Activated T-cell treated with anti-CD3 and anti-CD28 coated beads, Interleukin-2, amount 50 U/mL, for 72 hours (primary cell): Measurements from ENCODE around the gene ATXN10. TPM values are rescaled to one million over a fixed set of nuclear protein-coding genes. Genes with fewer than 3 reads are reported as not detected.

Source experiments
- ATAC-seq, 2 donors: fragments of 150-1000 bp; cut with Tn5 transposase; replicated peaks in 1 of 2; 2 replicates each; pipeline ENCODE4 v1.10.0; 2021; ENCODE audit warnings: moderate library complexity in 2 of 2, mild to moderate bottlenecking in 1 of 2
- DNase-seq, 2 donors: peaks; one replicate each; pipeline ENCODE4 v3.0.0; 2021 to 2022; ENCODE audit warnings: mixed read lengths in 1 of 2
- H3K27ac Mint-ChIP-seq: one replicate; pipeline ENCODE4 v1.8.0; 2022; ENCODE audit warnings: mild to moderate bottlenecking, moderate library complexity, mixed read lengths
- H3K27me3 Mint-ChIP-seq: one replicate; pipeline ENCODE4 v1.8.0; 2022; ENCODE audit warnings: low read depth, mixed read lengths
- H3K36me3 Mint-ChIP-seq, 2 donors: one replicate each; pipeline ENCODE4 v1.8.0; 2022; ENCODE audit warnings: mixed read lengths in 2 of 2, mild to moderate bottlenecking in 1 of 2; ENCODE audit not compliant: insufficient read depth in 2 of 2
- H3K4me1 Mint-ChIP-seq: one replicate; pipeline ENCODE4 v1.8.0; 2022; ENCODE audit warnings: low read depth, mixed read lengths
- H3K4me3 Mint-ChIP-seq, 2 donors: one replicate each; pipeline ENCODE4 v1.8.0; 2022; ENCODE audit warnings: mild to moderate bottlenecking in 2 of 2, mixed read lengths in 2 of 2, moderate library complexity in 2 of 2
- H3K9me3 Mint-ChIP-seq, 2 donors: one replicate each; pipeline ENCODE4 v1.8.0; 2022; ENCODE audit warnings: mixed read lengths in 2 of 2
- total RNA-seq, 2 donors: library from RNA; stranded (reverse); gene quantifications; one replicate each; pipeline ENCODE4 v1.2.3, GENCODE V29; 2022

ATXN10 gene
- total RNA-seq, 2 donors from 2014 or later, result 88.7 to 93.9 TPM

GRCh38 chr22:45688600-45689080, 17.0 kb downstream of the ATXN10 start:
- Mint-ChIP-seq H3K9me3 (no peaks in the 10 kb centered on the region), H3K27me3 (no peaks in the 10 kb centered on the region), H3K36me3 (peaks cover 4 to 16% of the 10 kb centered on the region in 2 donors), H3K4me1 (peaks cover 26% of the 10 kb centered on the region), H3K27ac (no peak overlapping the region), H3K4me3 (no peak overlapping the region)
- ATAC-seq (no peak), DNase-seq (no peak)

- Mint-ChIP-seq H3K4me1 (peaks cover 26% of the 10 kb centered on the region), H3K4me3 (no peak overlapping the region), H3K36me3 (peaks cover 4 to 16% of the 10 kb centered on the region in 2 donors), H3K9me3 (no peaks in the 10 kb centered on the region), H3K27me3 (no peaks in the 10 kb centered on the region), H3K27ac (no peak overlapping the region)
- ATAC-seq (no peak), DNase-seq (no peak)
These were observed 17.6 kb downstream of the ATXN10 start for GRCh38 chr22:45689211-45689610.

- Mint-ChIP-seq H3K4me1 (peaks cover 26% of the 10 kb centered on the region), H3K9me3 (no peaks in the 10 kb centered on the region), H3K27me3 (no peaks in the 10 kb centered on the region), H3K27ac (no peak overlapping the region), H3K4me3 (no peak overlapping the region), H3K36me3 (peaks cover 4 to 16% of the 10 kb centered on the region in 2 donors)
- no peak for ATAC-seq
- DNase-seq, result no peak
These were observed 18.4 kb downstream of the ATXN10 start for GRCh38 chr22:45690008-45690407.

GRCh38 chr22:45692549-45692948, 20.9 kb downstream of the ATXN10 start:
- ATAC-seq (no peak), DNase-seq (no peak)
- H3K9me3 Mint-ChIP-seq, result no peaks in the 10 kb centered on the region
- H3K4me3 Mint-ChIP-seq, result no peak overlapping the region
- peaks cover 26% of the 10 kb centered on the region for H3K4me1 Mint-ChIP-seq
- peaks cover 5 to 17% of the 10 kb centered on the region in 2 donors for H3K36me3 Mint-ChIP-seq
- no peak overlapping the region for H3K27ac Mint-ChIP-seq
- no peaks in the 10 kb centered on the region for H3K27me3 Mint-ChIP-seq

GRCh38 chr22:45693835-45694234, 22.2 kb downstream of the ATXN10 start:
- Mint-ChIP-seq H3K4me1 (peaks cover 22% of the 10 kb centered on the region), H3K9me3 (no peaks in the 10 kb centered on the region), H3K27me3 (no peaks in the 10 kb centered on the region), H3K36me3 (peaks cover 5 to 21% of the 10 kb centered on the region in 2 donors), H3K27ac (no peak overlapping the region), H3K4me3 (no peak overlapping the region)
- ATAC-seq (no peak), DNase-seq (no peak)

GRCh38 chr22:45696227-45696626, 24.6 kb downstream of the ATXN10 start:
- no peak overlapping the region for H3K4me3 Mint-ChIP-seq
- no peak for DNase-seq
- ATAC-seq, result no peak
- peaks cover 6% of the 10 kb centered on the region for H3K4me1 Mint-ChIP-seq
- H3K9me3 Mint-ChIP-seq, result no peaks in the 10 kb centered on the region
- peaks cover 5 to 24% of the 10 kb centered on the region in 2 donors for H3K36me3 Mint-ChIP-seq
- no peak overlapping the region for H3K27ac Mint-ChIP-seq
- no peaks in the 10 kb centered on the region for H3K27me3 Mint-ChIP-seq

GRCh38 chr22:45698094-45698493, 26.5 kb downstream of the ATXN10 start:
- DNase-seq, result no peak
- H3K4me1 Mint-ChIP-seq, result peaks cover 6% of the 10 kb centered on the region
- no peak overlapping the region for H3K4me3 Mint-ChIP-seq
- no peaks in the 10 kb centered on the region for H3K9me3 Mint-ChIP-seq
- H3K36me3 Mint-ChIP-seq, result peaks cover 10 to 23% of the 10 kb centered on the region in 2 donors
- H3K27ac Mint-ChIP-seq, result peak overlapping the region; percentile 76
- no peaks in the 10 kb centered on the region for H3K27me3 Mint-ChIP-seq
- no peak for ATAC-seq

- DNase-seq (no peak), ATAC-seq (no peak)
- Mint-ChIP-seq H3K27me3 (no peaks in the 10 kb centered on the region), H3K9me3 (no peaks in the 10 kb centered on the region), H3K36me3 (peaks cover 8 to 34% of the 10 kb centered on the region in 2 donors), H3K4me1 (peaks cover 1% of the 10 kb centered on the region), H3K4me3 (no peak overlapping the region), H3K27ac (no peak overlapping the region)
These were observed 31.3 kb downstream of the ATXN10 start for GRCh38 chr22:45702981-45703380.

GRCh38 chr22:45703758-45704157, 32.1 kb downstream of the ATXN10 start:
- Mint-ChIP-seq H3K27me3 (no peaks in the 10 kb centered on the region), H3K4me3 (no peak overlapping the region), H3K36me3 (peaks cover 12 to 33% of the 10 kb centered on the region in 2 donors), H3K9me3 (no peaks in the 10 kb centered on the region), H3K27ac (no peak overlapping the region), H3K4me1 (no peaks in the 10 kb centered on the region)
- ATAC-seq, result no peak
- no peak for DNase-seq

GRCh38 chr22:45704648-45705047, 33.0 kb downstream of the ATXN10 start:
- Mint-ChIP-seq H3K9me3 (no peaks in the 10 kb centered on the region), H3K4me1 (peaks cover 8% of the 10 kb centered on the region), H3K27ac (no peak overlapping the region), H3K4me3 (no peak overlapping the region), H3K36me3 (peaks cover 14 to 34% of the 10 kb centered on the region in 2 donors), H3K27me3 (no peaks in the 10 kb centered on the region)
- ATAC-seq (no peak), DNase-seq (no peak)

GRCh38 chr22:45707605-45708004, 36.0 kb downstream of the ATXN10 start:
- Mint-ChIP-seq H3K27ac (no peak overlapping the region), H3K4me1 (peaks cover 12% of the 10 kb centered on the region), H3K9me3 (no peaks in the 10 kb centered on the region), H3K4me3 (no peak overlapping the region), H3K27me3 (no peaks in the 10 kb centered on the region), H3K36me3 (peaks cover 16 to 24% of the 10 kb centered on the region in 2 donors)
- ATAC-seq (no peak), DNase-seq (no peak)

- no peak for DNase-seq
- H3K4me1 Mint-ChIP-seq, result peaks cover 12% of the 10 kb centered on the region
- no peaks in the 10 kb centered on the region for H3K9me3 Mint-ChIP-seq
- no peak overlapping the region for H3K4me3 Mint-ChIP-seq
- peaks cover 13 to 24% of the 10 kb centered on the region in 2 donors for H3K36me3 Mint-ChIP-seq
- ATAC-seq, result no peak
- H3K27ac Mint-ChIP-seq, result peak overlapping the region; percentile 38
- H3K27me3 Mint-ChIP-seq, result no peaks in the 10 kb centered on the region
These were observed 36.5 kb downstream of the ATXN10 start for GRCh38 chr22:45708145-45708544.

GRCh38 chr22:45709060-45709739, 37.6 kb downstream of the ATXN10 start:
- peaks cover 12% of the 10 kb centered on the region for H3K4me1 Mint-ChIP-seq
- H3K27me3 Mint-ChIP-seq, result no peaks in the 10 kb centered on the region
- peak in 1 of 2 donors; percentile 3 for DNase-seq
- H3K36me3 Mint-ChIP-seq, result peaks cover 11 to 19% of the 10 kb centered on the region in 2 donors
- ATAC-seq, result peak; percentile 27 to 78
- no peak overlapping the region for H3K4me3 Mint-ChIP-seq
- peak overlapping the region; percentile 10 for H3K27ac Mint-ChIP-seq
- H3K9me3 Mint-ChIP-seq, result no peaks in the 10 kb centered on the region

GRCh38 chr22:45709866-45710265, 38.2 kb downstream of the ATXN10 start:
- Mint-ChIP-seq H3K27me3 (no peaks in the 10 kb centered on the region), H3K27ac (peak overlapping the region; percentile 10), H3K36me3 (peaks cover 11 to 17% of the 10 kb centered on the region in 2 donors), H3K4me1 (peaks cover 12% of the 10 kb centered on the region), H3K4me3 (no peak overlapping the region), H3K9me3 (no peaks in the 10 kb centered on the region)
- ATAC-seq (peak in 1 of 2 donors; percentile 38), DNase-seq (no peak)
